ENCODE measurements around the gene STAT4. TPM values are rescaled to one million over a fixed set of nuclear protein-coding genes. Genes with fewer than 3 reads are reported as not detected.

Gene STAT4
- total RNA-seq, 1 experiment from 2014 or later, result 0.44 TPM

DNA sequence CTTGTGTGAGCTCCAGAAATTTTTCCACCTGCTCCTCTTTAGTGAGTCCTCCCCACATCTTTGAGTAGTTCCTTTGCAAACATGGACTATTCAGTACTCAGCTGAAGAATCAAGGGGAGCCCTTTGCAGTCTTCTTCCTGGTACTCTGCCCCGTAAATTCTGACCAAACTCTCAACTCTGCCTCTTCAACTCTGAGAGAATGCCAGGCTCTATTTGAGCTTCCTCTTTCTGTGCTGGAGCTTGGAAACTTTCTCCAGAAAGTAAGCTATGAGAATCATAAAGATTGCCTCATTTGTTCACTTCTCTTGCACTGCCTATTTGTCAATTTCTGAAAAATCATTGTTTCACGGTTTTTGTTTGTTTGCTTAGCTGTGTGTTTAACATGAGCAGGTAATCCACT lies 7.4 kb upstream of the STAT4 start:
- no peak for ATAC-seq
- ChIA-PET POLR2A (no interaction called here), CTCF (interaction anchor here (0.5 to 1.6 kb wide), 4 partner anchors 60 to 380 kb away, joined by 3 to 12 read pairs (median 4); no protein-coding TSS in a partner anchor)
- Mint-ChIP-seq H3K27me3 (ENCODE audit: low read depth) (peaks cover 9% of the 10 kb centered on the region), H3K27ac (no peak overlapping the region), H3K36me3 (no peaks in the 10 kb centered on the region), H3K4me1 (no peaks in the 10 kb centered on the region), H3K4me3 (no peak overlapping the region), H3K9me3 (no peaks in the 10 kb centered on the region)
- TF ChIP-seq, protein P1, sequence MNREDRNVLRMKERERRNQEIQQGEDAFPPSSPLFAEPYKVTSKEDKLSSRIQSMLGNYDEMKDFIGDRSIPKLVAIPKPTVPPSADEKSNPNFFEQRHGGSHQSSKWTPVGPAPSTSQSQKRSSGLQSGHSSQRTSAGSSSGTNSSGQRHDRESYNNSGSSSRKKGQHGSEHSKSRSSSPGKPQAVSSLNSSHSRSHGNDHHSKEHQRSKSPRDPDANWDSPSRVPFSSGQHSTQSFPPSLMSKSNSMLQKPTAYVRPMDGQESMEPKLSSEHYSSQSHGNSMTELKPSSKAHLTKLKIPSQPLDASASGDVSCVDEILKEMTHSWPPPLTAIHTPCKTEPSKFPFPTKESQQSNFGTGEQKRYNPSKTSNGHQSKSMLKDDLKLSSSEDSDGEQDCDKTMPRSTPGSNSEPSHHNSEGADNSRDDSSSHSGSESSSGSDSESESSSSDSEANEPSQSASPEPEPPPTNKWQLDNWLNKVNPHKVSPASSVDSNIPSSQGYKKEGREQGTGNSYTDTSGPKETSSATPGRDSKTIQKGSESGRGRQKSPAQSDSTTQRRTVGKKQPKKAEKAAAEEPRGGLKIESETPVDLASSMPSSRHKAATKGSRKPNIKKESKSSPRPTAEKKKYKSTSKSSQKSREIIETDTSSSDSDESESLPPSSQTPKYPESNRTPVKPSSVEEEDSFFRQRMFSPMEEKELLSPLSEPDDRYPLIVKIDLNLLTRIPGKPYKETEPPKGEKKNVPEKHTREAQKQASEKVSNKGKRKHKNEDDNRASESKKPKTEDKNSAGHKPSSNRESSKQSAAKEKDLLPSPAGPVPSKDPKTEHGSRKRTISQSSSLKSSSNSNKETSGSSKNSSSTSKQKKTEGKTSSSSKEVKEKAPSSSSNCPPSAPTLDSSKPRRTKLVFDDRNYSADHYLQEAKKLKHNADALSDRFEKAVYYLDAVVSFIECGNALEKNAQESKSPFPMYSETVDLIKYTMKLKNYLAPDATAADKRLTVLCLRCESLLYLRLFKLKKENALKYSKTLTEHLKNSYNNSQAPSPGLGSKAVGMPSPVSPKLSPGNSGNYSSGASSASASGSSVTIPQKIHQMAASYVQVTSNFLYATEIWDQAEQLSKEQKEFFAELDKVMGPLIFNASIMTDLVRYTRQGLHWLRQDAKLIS (CRISPR knock-in tag; IDR thresholded peaks at IDR 0.05; ENCODE audit: borderline replicate concordance), result no peak
- TF ChIP-seq, protein P2, sequence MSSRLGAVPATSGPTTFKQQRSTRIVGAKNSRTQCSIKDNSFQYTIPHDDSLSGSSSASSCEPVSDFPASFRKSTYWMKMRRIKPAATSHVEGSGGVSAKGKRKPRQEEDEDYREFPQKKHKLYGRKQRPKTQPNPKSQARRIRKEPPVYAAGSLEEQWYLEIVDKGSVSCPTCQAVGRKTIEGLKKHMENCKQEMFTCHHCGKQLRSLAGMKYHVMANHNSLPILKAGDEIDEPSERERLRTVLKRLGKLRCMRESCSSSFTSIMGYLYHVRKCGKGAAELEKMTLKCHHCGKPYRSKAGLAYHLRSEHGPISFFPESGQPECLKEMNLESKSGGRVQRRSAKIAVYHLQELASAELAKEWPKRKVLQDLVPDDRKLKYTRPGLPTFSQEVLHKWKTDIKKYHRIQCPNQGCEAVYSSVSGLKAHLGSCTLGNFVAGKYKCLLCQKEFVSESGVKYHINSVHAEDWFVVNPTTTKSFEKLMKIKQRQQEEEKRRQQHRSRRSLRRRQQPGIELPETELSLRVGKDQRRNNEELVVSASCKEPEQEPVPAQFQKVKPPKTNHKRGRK (CRISPR knock-in tag; IDR thresholded peaks at IDR 0.05; ENCODE audit: borderline replicate concordance), result no peak
- TF ChIP-seq NR2C2 (CRISPR knock-in tag; IDR thresholded peaks at IDR 0.05) (no peak), TEAD4 (CRISPR knock-in tag; IDR thresholded peaks at IDR 0.05) (no peak), ZNF232 (CRISPR knock-in tag; IDR thresholded peaks at IDR 0.05) (no peak), TP53 (CRISPR knock-in tag; IDR thresholded peaks at IDR 0.05) (no peak), ZNF138 (CRISPR knock-in tag; conservative IDR thresholded peaks at IDR 0.05) (no peak), CREB1 (CRISPR knock-in tag; IDR thresholded peaks at IDR 0.05) (no peak), ZNF416 (CRISPR knock-in tag; IDR thresholded peaks at IDR 0.05) (no peak), SMAD3 (CRISPR knock-in tag; IDR thresholded peaks at IDR 0.05; ENCODE audit: borderline replicate concordance) (no peak)
- TF ChIP-seq, protein P3, sequence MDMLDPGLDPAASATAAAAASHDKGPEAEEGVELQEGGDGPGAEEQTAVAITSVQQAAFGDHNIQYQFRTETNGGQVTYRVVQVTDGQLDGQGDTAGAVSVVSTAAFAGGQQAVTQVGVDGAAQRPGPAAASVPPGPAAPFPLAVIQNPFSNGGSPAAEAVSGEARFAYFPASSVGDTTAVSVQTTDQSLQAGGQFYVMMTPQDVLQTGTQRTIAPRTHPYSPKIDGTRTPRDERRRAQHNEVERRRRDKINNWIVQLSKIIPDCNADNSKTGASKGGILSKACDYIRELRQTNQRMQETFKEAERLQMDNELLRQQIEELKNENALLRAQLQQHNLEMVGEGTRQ (CRISPR knock-in tag; IDR thresholded peaks at IDR 0.05), result no peak
- TF ChIP-seq, protein P4, sequence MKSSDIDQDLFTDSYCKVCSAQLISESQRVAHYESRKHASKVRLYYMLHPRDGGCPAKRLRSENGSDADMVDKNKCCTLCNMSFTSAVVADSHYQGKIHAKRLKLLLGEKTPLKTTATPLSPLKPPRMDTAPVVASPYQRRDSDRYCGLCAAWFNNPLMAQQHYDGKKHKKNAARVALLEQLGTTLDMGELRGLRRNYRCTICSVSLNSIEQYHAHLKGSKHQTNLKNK (CRISPR knock-in tag; IDR thresholded peaks at IDR 0.05), result no peak
- TF ChIP-seq, protein P5, sequence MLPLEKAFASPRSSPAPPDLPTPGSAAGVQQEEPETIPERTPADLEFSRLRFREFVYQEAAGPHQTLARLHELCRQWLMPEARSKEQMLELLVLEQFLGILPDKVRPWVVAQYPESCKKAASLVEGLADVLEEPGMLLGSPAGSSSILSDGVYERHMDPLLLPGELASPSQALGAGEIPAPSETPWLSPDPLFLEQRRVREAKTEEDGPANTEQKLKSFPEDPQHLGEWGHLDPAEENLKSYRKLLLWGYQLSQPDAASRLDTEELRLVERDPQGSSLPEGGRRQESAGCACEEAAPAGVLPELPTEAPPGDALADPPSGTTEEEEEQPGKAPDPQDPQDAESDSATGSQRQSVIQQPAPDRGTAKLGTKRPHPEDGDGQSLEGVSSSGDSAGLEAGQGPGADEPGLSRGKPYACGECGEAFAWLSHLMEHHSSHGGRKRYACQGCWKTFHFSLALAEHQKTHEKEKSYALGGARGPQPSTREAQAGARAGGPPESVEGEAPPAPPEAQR (CRISPR knock-in tag; IDR thresholded peaks at IDR 0.05), result no peak
- TF ChIP-seq, protein P6, sequence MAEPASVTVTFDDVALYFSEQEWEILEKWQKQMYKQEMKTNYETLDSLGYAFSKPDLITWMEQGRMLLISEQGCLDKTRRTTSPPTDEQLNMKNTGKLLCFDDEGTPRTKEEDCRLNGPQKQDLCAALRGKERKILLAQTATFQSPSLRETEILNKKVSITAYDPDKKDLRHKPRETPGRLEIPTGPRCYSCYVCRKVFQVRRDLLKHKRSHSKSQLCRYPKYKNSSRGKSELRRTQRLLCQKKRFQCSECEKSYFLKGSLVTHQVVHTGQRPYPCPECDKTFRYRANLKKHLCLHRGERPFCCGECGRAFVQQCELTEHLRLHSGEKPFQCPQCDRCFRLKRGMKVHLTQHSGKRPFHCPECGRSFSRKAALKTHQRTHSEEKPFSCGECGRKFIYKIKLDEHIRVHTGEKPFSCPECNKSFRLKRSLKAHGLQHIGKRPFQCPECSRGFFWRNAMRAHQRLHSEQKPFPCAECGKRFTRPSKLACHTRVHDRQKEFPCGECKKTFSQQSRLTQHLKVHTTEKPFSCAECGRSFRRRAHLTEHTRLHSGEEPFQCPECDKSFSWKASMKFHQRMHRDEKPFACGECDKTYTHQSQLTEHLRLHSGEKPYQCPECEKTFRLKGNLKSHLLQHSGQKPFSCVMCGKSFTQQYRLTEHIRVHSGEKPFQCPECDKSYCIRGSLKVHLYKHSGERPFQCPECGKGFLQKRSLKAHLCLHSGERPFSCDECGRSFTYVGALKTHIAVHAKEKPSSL (CRISPR knock-in tag; conservative IDR thresholded peaks at IDR 0.05), result no peak
- TF ChIP-seq, protein P7, sequence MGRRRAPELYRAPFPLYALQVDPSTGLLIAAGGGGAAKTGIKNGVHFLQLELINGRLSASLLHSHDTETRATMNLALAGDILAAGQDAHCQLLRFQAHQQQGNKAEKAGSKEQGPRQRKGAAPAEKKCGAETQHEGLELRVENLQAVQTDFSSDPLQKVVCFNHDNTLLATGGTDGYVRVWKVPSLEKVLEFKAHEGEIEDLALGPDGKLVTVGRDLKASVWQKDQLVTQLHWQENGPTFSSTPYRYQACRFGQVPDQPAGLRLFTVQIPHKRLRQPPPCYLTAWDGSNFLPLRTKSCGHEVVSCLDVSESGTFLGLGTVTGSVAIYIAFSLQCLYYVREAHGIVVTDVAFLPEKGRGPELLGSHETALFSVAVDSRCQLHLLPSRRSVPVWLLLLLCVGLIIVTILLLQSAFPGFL (CRISPR knock-in tag; IDR thresholded peaks at IDR 0.05; ENCODE audit: borderline replicate concordance), result no peak
- TF ChIP-seq, protein P8, sequence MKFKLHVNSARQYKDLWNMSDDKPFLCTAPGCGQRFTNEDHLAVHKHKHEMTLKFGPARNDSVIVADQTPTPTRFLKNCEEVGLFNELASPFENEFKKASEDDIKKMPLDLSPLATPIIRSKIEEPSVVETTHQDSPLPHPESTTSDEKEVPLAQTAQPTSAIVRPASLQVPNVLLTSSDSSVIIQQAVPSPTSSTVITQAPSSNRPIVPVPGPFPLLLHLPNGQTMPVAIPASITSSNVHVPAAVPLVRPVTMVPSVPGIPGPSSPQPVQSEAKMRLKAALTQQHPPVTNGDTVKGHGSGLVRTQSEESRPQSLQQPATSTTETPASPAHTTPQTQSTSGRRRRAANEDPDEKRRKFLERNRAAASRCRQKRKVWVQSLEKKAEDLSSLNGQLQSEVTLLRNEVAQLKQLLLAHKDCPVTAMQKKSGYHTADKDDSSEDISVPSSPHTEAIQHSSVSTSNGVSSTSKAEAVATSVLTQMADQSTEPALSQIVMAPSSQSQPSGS (CRISPR knock-in tag; IDR thresholded peaks at IDR 0.05; ENCODE audit: borderline replicate concordance, low read depth), result no peak
- DNase-seq (ENCODE audit: low spot score), result no peak
